Neural cell (in vitro differentiated cells): Measurements from ENCODE around the gene MMP15.

Experiments
- EP300 ChIP-seq: fragments of 450-650 bp; conservative IDR thresholded peaks from 2 replicates; pipeline ENCODE4 v1.6.1; 2014; ENCODE audit warnings: antibody characterized with exemption, mild to moderate bottlenecking, moderate library complexity; ENCODE audit not compliant: poor library complexity, severe bottlenecking
- EZH2 ChIP-seq: fragments of 200-600, 300-800 bp; shearing (Covaris generic), sonication (generic); IDR thresholded peaks from 2 replicates; pipeline ENCODE4 v1.6.1; 2014; ENCODE audit warnings: antibody characterized with exemption, low read length, borderline replicate concordance, mild to moderate bottlenecking; ENCODE audit not compliant: insufficient read depth, poor library complexity, severe bottlenecking
- POLR2AphosphoS5 ChIP-seq: IDR thresholded peaks from 2 replicates; pipeline ENCODE4 v1.6.1; 2012
- RAD21 ChIP-seq: fragments of 450-650 bp; conservative IDR thresholded peaks from 2 replicates; pipeline ENCODE4 v1.6.1; 2014; ENCODE audit warnings: antibody characterized with exemption, mild to moderate bottlenecking, moderate library complexity
- TAF1 ChIP-seq: IDR thresholded peaks from 2 replicates; pipeline ENCODE4 v1.6.1; 2012; ENCODE audit warnings: low read depth
- TF ChIP-seq, protein P1 (sequence below): fragments of 450-650 bp; IDR thresholded peaks from 2 replicates; pipeline ENCODE4 v1.5.1; 2014; ENCODE audit warnings: antibody characterized with exemption, mild to moderate bottlenecking, moderate library complexity; ENCODE audit not compliant: poor library complexity, severe bottlenecking

DNA sequence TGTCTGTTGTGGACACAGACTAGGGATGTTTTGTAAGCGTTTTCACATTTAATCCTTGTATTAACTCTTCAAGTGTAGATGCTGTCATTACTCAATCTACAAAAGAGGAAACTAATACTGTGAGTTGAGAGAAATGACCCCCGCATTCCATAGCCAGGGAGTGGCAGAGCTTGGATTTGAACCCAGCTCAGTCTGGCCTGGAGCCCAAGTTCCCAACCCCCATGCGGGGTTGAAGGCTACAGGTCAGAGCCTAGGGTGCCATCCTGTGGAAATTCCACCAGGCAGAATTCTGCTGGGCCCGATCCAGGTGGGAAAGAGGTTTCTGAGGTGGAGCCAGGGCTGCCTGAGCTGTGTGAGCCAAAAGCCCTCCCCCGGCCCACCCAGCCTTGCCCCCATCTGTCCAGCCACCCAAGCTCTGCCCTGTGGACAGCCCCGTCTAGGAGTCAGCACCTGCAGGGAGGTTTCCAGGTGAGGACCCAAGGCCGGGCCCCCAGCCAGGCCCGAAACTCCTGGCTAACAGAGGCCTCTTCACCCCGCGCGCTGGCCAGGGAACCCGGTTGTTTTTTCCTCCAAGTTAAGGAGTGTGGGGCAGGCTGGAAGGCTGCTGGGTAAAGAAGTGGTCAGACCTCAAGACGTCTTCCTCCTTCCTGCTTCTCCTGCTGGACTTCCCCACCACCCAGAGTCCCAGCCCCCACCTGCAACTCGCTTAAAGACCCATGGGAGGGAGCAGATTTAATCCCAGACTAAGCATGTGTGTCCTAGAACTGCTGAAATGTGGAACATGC is 5.7 kb downstream of the MMP15 start:
- TF ChIP-seq EZH2 (no peak), POLR2AphosphoS5 (no peak), EP300 (no peak), TAF1 (no peak), RAD21 (no peak)
- TF ChIP-seq, protein P1, sequence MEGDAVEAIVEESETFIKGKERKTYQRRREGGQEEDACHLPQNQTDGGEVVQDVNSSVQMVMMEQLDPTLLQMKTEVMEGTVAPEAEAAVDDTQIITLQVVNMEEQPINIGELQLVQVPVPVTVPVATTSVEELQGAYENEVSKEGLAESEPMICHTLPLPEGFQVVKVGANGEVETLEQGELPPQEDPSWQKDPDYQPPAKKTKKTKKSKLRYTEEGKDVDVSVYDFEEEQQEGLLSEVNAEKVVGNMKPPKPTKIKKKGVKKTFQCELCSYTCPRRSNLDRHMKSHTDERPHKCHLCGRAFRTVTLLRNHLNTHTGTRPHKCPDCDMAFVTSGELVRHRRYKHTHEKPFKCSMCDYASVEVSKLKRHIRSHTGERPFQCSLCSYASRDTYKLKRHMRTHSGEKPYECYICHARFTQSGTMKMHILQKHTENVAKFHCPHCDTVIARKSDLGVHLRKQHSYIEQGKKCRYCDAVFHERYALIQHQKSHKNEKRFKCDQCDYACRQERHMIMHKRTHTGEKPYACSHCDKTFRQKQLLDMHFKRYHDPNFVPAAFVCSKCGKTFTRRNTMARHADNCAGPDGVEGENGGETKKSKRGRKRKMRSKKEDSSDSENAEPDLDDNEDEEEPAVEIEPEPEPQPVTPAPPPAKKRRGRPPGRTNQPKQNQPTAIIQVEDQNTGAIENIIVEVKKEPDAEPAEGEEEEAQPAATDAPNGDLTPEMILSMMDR, result no peak
